Mucosa of rectum (tissue), 2 donors: ENCODE results near the gene ZEB2.

Source experiments
- H3K27ac ChIP-seq, 2 donors: one replicate each; pipeline ENCODE4 v1.7.0; 2013; ENCODE audit warnings: inconsistent platforms in 2 of 2, low read depth in 2 of 2, low read length in 2 of 2
- H3K27me3 ChIP-seq, 2 donors: one replicate each; pipeline ENCODE4 v1.7.0; 2013; ENCODE audit warnings: low read length in 2 of 2; ENCODE audit not compliant: control insufficient read depth in 2 of 2, insufficient read depth in 2 of 2
- H3K36me3 ChIP-seq, 2 donors: one replicate each; pipeline ENCODE4 v1.7.0; 2013; ENCODE audit warnings: low read length in 2 of 2; ENCODE audit not compliant: control insufficient read depth in 2 of 2, insufficient read depth in 2 of 2
- H3K4me1 ChIP-seq, 2 donors: one replicate each; pipeline ENCODE4 v1.7.0; 2013; ENCODE audit warnings: low read length in 2 of 2, mild to moderate bottlenecking in 1 of 2; ENCODE audit not compliant: control insufficient read depth in 2 of 2, insufficient read depth in 2 of 2
- H3K4me3 ChIP-seq, 2 donors: one replicate each; pipeline ENCODE4 v1.7.0; 2013; ENCODE audit warnings: low read length in 2 of 2
- H3K9ac ChIP-seq, 2 donors: one replicate each; pipeline ENCODE4 v1.7.0; 2013; ENCODE audit warnings: low read length in 2 of 2, low read depth in 1 of 2, mild to moderate bottlenecking in 1 of 2
- H3K9me3 ChIP-seq, 2 donors: one replicate each; pipeline ENCODE4 v1.7.0; 2013; ENCODE audit warnings: low read length in 2 of 2; ENCODE audit not compliant: control insufficient read depth in 2 of 2
- donor health status: healthy.
- donor health status: Normal muscosa, but diverticular disease.

ZEB2 gene

GRCh38 chr2:144519934-144520731 lies at the start of gene ZEB2:
Gene ZEB2, minus strand, starts transcription at chr2:144520119. Its CDS starts 2,769 bp downstream, at chr2:144517350.
- H3K9ac ChIP-seq, result peak within 1 kb of the TSS; percentile 68 to 73
- H3K27me3 ChIP-seq, result peaks cover 13 to 37% of the 10 kb centered on the region in 2 donors
- H3K4me1 ChIP-seq, result peaks cover 0 to 3% of the 10 kb centered on the region in 2 donors
- H3K4me3 ChIP-seq, result peak within 1 kb of the TSS; percentile 55 to 84
- H3K36me3 ChIP-seq, result no peaks in the 10 kb centered on the region
- H3K9me3 ChIP-seq, result no peaks in the 10 kb centered on the region
- peak within 1 kb of the TSS; percentile 86 to 92 for H3K27ac ChIP-seq

GRCh38 chr2:144567745-144568144 lies 47.8 kb upstream of the ZEB2 start:
- no peak overlapping the region for H3K9ac ChIP-seq
- H3K4me3 ChIP-seq, result no peak overlapping the region
- no peaks in the 10 kb centered on the region for H3K27me3 ChIP-seq
- no peaks in the 10 kb centered on the region for H3K9me3 ChIP-seq
- H3K27ac ChIP-seq, result no peak overlapping the region
- H3K36me3 ChIP-seq, result no peaks in the 10 kb centered on the region
- H3K4me1 ChIP-seq, result no peaks in the 10 kb centered on the region

- Histone ChIP-seq H3K27me3 (no peaks in the 10 kb centered on the region), H3K4me1 (no peaks in the 10 kb centered on the region), H3K9ac (no peak overlapping the region), H3K36me3 (no peaks in the 10 kb centered on the region), H3K4me3 (no peak overlapping the region), H3K9me3 (no peaks in the 10 kb centered on the region), H3K27ac (no peak overlapping the region)
These were observed 46.5 kb upstream of the ZEB2 start for GRCh38 chr2:144566448-144566847.

- Histone ChIP-seq H3K4me1 (no peaks in the 10 kb centered on the region), H3K27me3 (no peaks in the 10 kb centered on the region), H3K36me3 (no peaks in the 10 kb centered on the region), H3K4me3 (no peak overlapping the region), H3K9me3 (no peaks in the 10 kb centered on the region), H3K9ac (no peak overlapping the region), H3K27ac (no peak overlapping the region)
These were observed 40.3 kb upstream of the ZEB2 start for GRCh38 chr2:144560251-144560650.

GRCh38 chr2:144559681-144560080 lies 39.8 kb upstream of the ZEB2 start:
- H3K27ac ChIP-seq, result no peak overlapping the region
- no peaks in the 10 kb centered on the region for H3K27me3 ChIP-seq
- no peaks in the 10 kb centered on the region for H3K4me1 ChIP-seq
- H3K9me3 ChIP-seq, result no peaks in the 10 kb centered on the region
- no peak overlapping the region for H3K4me3 ChIP-seq
- H3K36me3 ChIP-seq, result no peaks in the 10 kb centered on the region
- H3K9ac ChIP-seq, result no peak overlapping the region

- Histone ChIP-seq H3K4me1 (no peaks in the 10 kb centered on the region), H3K4me3 (no peak overlapping the region), H3K27me3 (no peaks in the 10 kb centered on the region), H3K36me3 (no peaks in the 10 kb centered on the region), H3K9me3 (no peaks in the 10 kb centered on the region), H3K9ac (no peak overlapping the region), H3K27ac (no peak overlapping the region)
These were observed 39.3 kb upstream of the ZEB2 start for GRCh38 chr2:144559242-144559641.

- Histone ChIP-seq H3K4me3 (no peak overlapping the region), H3K36me3 (no peaks in the 10 kb centered on the region), H3K9ac (no peak overlapping the region), H3K9me3 (no peaks in the 10 kb centered on the region), H3K27me3 (no peaks in the 10 kb centered on the region), H3K27ac (no peak overlapping the region), H3K4me1 (no peaks in the 10 kb centered on the region)
These were observed 34.7 kb upstream of the ZEB2 start for GRCh38 chr2:144554492-144555210.

GRCh38 chr2:144553379-144553778 lies 33.5 kb upstream of the ZEB2 start:
- Histone ChIP-seq H3K9ac (no peak overlapping the region), H3K9me3 (no peaks in the 10 kb centered on the region), H3K4me3 (no peak overlapping the region), H3K4me1 (no peaks in the 10 kb centered on the region), H3K27me3 (no peaks in the 10 kb centered on the region), H3K27ac (no peak overlapping the region), H3K36me3 (no peaks in the 10 kb centered on the region)

GRCh38 chr2:144552821-144553220 lies 32.9 kb upstream of the ZEB2 start:
- H3K4me3 ChIP-seq, result no peak overlapping the region
- H3K27me3 ChIP-seq, result no peaks in the 10 kb centered on the region
- H3K27ac ChIP-seq, result no peak overlapping the region
- no peaks in the 10 kb centered on the region for H3K9me3 ChIP-seq
- H3K36me3 ChIP-seq, result no peaks in the 10 kb centered on the region
- H3K9ac ChIP-seq, result no peak overlapping the region
- H3K4me1 ChIP-seq, result no peaks in the 10 kb centered on the region

- Histone ChIP-seq H3K9me3 (no peaks in the 10 kb centered on the region), H3K27ac (no peak overlapping the region), H3K36me3 (no peaks in the 10 kb centered on the region), H3K9ac (no peak overlapping the region), H3K4me3 (no peak overlapping the region), H3K4me1 (no peaks in the 10 kb centered on the region), H3K27me3 (no peaks in the 10 kb centered on the region)
These were observed 31.0 kb upstream of the ZEB2 start for GRCh38 chr2:144550911-144551310.
